ENCODE results near the gene EID3.
A peak's percentile ranks its signal among the peaks of the same experiment; 100 is the strongest.
"Not testable (repeated sequence)": the region's sequence is repeated elsewhere in the genome, so short reads cannot be mapped to it uniquely, and the experiment has no call there.

Gene EID3

GRCh38 chr12:104303538-104304151 is at the start of gene EID3:
Gene EID3, plus strand, starts transcription at chr12:104303739. Its CDS starts 196 bp downstream, at chr12:104303935.
- DNase-seq: no peak

GRCh38 chr12:104257913-104258472 is 45.5 kb upstream of the EID3 start:
- DNase-seq: no peak

GRCh38 chr12:104258476-104259067 is 45.0 kb upstream of the EID3 start:
- no peak for DNase-seq

GRCh38 chr12:104263026-104263425 is 40.5 kb upstream of the EID3 start:
- DNase-seq: no peak

DNA sequence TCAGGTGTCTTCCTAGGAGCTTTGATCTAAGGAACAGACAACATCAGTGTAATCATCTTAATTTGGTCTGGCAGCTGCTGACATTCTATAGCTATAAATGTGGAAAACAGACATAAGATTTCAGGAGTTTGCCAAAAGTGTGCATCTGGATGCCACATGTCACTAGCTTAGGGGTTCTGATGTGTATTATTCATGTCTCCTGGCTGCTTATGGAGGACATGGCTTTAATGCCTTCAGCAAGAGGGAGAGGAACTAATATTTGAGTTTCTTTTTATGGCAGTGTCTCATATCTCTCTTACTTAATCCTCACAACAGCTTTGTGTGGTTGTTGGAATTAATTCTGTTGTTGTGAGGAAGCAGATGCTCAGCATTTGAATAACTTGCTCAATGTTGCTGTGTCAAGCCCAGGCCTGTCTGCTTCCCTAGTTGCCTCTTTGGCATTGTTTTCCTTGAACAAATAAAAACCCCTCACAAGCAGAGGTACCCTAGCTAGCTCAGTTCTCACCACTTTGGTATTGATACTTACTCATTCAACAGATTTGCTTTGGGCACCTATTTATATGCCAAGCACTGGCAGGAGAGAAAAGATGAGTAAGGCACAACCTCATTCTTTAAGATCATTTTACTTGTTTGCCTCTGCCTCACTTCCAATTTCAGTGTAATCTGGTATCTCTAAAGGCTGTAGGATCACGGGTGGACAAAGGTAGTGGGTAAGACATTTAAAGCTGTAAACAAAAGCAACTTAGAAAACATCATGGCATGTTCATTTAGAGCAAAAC is 39.8 kb upstream of the EID3 start:
- DNase-seq: no peak

DNA sequence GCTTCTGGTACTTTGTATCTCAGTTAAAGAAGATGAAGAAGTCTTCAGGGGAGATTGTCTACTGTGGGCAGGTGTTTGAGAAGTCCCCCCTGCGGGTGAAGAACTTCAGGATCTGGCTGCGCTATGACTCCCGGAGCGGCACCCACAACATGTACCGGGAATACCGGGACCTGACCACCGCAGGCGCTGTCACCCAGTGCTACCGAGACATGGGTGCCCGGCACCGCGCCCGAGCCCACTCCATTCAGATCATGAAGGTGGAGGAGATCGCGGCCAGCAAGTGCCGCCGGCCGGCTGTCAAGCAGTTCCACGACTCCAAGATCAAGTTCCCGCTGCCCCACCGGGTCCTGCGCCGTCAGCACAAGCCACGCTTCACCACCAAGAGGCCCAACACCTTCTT is 38.1 kb upstream of the EID3 start:
- not testable (repeated sequence) for DNase-seq

DNA sequence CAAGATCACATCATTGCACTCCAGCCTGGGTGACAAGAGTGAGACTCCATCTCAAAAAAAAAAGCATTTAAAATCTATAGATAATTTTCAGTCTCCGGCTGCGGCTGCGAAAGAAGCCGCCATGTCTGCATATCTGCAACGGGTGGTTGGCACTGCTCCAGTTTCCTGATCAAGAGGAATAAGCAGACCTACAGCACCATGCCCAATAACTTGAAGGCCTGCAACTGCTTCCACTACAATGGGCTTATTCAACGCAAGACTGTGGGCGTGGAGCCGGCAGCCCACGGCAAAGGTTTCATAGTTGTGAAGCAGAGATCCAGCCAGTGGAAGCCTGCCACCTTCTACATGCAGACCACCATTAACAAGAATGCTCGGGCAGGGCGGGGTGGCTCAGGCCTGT is 30.6 kb upstream of the EID3 start:
- DNase-seq: no peak

GRCh38 chr12:104273503-104273902 is 30.0 kb upstream of the EID3 start:
- no peak for DNase-seq

GRCh38 chr12:104274811-104275210 is 28.7 kb upstream of the EID3 start:
- DNase-seq: no peak

DNA sequence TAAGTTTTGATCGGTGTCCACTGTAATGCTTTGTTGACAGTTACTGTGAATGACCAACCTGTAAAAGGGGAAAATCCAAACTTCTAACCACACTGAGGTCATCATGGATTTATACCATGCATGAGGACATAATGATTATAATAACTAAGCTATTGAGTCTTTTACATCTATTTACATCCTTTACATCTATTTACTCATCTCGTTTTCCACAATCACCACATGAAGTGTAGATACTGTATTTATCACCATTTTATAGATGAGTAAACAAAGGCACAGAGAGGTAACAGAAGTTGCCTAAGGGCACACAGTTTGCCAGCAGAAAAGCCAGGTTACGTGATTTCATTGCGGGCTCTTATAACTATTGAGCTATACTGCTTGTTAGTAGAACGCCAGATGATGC is 27.9 kb upstream of the EID3 start:
- no peak for DNase-seq

DNA sequence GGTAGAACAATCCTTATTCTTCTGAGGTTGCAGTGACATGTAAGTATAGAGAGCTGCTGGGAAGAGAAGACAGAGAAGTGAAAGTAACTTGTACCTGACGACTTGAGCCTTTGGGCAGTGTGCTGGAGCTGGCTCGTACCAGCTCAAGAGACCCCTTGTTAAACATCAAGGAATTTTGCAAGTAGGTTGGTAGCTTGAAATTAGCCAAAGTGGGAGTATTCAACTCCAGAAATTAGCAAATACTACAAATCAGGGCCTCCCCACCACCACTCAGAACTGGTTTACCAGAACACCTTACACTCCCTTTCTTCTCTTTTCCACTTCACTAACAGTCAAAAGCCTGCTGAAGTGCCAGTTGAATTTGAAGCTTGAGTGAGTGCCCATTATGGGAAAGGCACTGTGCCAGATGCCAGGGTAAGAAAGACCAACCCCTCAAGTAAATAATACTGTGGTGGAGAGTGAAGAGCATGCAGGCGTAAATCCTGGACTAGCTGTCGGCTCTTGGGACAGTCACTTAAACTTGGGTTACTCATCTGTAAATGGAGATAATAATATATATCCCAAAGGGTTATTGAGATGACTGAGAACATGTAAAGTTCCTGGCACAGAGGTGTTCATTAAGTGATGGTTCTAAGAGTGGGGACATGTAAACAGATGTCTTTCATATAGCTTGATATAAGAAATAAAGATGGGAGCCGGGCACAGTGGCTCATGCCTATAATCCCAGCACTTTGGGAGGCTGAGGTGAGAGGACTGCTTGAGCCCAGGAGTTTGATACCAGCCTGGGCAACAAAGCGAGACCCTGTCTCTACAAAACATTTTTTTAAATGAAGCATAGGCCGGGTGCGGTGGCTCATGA is 27.0 kb upstream of the EID3 start:
- no peak for DNase-seq

GRCh38 chr12:104279164-104279563 is 24.4 kb upstream of the EID3 start:
- DNase-seq: no peak

GRCh38 chr12:104280111-104280510 is 23.4 kb upstream of the EID3 start:
- DNase-seq: no peak

DNA sequence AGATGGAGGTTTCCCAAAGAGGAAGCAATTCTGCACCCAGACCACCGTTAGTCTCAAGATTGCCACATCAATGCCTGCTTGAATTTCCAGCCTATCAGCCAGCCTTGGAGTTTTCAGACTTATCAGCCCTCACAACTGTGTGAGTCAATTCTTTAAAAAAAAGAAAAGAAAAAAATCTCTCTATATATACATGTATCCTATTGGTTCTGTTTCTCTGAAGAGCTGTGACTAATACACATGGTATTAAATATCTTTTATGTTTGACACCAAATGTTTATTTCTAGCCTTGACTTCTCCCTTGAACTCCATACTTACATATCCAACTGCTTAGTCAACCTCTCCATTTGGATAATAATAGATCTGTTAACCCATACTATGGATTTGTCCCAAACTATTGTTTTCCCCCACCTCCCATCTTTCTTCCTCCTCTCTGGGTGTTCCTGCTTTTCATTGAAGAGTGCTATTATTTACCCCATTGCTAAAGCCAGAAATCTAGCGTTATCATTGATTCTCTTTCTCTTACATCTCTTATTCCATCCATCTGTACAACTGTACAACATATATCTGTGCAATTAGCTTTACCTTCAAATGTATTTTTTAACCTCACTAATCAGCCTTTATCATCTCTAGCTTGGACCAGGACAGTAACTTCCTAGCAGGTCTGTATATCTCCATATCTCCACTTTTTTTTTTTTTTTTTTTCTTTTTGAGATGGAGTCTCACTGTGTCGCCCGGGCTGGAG is 22.7 kb upstream of the EID3 start:
- peak; percentile 59 for DNase-seq

GRCh38 chr12:104281636-104282035 is 21.9 kb upstream of the EID3 start:
- no peak for DNase-seq

GRCh38 chr12:104282109-104282508 is 21.4 kb upstream of the EID3 start:
- no peak for DNase-seq

- DNase-seq: no peak
Observed at GRCh38 chr12:104285740-104286515, 17.6 kb upstream of the EID3 start.

- DNase-seq: peak; percentile 87
Observed at GRCh38 chr12:104286516-104287482, 16.7 kb upstream of the EID3 start.

DNA sequence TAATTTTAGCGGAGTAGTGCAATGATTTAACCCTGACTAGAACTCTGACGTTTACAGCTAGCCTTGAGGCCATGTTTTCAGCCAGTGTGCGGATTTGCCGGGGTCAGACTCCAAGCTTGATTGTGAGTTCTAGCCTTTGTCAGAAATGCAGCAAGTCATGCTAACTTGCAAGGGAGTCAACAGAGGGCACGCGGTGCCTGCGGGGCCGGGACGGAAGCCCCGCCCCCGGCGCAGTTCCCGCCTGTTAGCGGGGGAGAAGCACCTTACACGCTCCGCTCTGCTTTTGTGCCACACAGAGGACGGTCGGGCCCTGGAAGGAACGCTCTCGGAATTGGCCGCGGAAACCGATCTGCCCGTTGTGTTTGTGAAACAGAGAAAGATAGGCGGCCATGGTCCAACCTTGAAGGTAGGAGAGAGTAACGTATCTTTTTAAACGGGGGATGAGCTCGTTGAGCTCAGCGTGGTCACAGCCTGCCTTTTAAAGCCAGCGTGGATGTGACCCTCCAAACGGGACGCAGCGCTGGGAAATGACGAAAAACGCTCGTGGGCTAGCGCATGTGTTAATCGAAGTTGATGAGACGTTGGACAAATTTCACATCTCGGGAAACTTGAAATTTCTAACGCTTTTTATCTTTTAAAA is 14.8 kb upstream of the EID3 start:
- DNase-seq: peak; percentile 77

GRCh38 chr12:104290320-104290719 is 13.2 kb upstream of the EID3 start:
- DNase-seq: no peak
